K562 treated with DMSO at 1 percent for 48 hours (cell line): ENCODE results near the gene MST1. TPM values are rescaled to one million over a fixed set of nuclear protein-coding genes. Genes with fewer than 3 reads are reported as not detected.

Experiments used
- total RNA-seq: library from RNA; unstranded; fragments of 300-600 nt; gene quantifications from 2 replicates; pipeline ENCODE4 v1.2.3, GENCODE V29; 2022; ENCODE audit warnings: low replicate concordance; ENCODE audit errors: extremely low read depth

MST1 gene
- not detected in 2 replicates for total RNA-seq

DNA sequence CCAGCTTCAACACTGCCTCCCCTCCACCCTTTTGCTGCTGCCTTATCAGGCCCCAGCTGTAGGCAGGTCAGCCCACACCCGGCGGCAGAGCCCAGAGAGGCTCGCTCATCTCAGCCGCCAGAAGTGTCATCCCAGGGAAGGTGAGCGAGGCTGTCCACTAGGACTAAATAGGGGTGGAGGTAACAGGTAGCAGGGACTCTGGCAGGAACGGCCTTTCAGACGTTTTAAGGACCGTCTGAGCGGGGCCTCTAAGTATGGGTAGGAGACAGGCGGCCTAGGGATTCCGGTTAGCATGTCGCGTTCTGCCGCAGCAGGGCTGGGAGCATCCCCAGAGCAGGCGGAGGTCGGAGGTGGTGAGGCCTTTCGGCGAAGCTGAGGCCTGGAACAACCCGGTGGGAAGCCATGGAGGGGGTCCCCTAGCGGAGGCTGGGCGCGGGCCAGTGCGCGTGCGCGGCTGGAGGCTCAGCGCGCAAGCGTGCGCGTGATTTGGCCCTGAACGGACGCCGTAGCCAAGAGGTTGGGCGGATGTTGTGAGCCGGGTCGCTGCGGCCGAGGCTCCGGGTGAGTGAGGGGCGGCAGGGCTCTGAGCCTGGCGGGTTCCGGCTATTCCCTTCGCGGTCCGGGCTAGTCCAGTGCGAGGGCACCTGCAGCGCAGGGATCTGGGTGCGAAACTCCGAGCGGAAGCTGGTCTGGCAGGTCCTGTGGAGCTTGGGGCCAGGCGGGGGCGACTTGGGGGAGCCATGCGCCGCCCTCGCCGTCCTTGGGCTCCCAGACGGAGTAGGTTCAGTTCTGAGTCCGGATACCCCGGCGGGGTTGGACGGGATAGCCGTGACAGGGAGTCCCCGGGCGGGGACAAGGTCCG lies at the start of gene MST1, which contains the start of gene RNF123:
MST1 (minus strand) TSS at position 429 of the 862 bp plus-strand sequence. CDS start 783 bp downstream, outside the sequence.
RNF123 (plus strand) TSS at position 512 of the 862 bp plus-strand sequence. CDS start 1,609 bp downstream, outside the sequence.

DNA sequence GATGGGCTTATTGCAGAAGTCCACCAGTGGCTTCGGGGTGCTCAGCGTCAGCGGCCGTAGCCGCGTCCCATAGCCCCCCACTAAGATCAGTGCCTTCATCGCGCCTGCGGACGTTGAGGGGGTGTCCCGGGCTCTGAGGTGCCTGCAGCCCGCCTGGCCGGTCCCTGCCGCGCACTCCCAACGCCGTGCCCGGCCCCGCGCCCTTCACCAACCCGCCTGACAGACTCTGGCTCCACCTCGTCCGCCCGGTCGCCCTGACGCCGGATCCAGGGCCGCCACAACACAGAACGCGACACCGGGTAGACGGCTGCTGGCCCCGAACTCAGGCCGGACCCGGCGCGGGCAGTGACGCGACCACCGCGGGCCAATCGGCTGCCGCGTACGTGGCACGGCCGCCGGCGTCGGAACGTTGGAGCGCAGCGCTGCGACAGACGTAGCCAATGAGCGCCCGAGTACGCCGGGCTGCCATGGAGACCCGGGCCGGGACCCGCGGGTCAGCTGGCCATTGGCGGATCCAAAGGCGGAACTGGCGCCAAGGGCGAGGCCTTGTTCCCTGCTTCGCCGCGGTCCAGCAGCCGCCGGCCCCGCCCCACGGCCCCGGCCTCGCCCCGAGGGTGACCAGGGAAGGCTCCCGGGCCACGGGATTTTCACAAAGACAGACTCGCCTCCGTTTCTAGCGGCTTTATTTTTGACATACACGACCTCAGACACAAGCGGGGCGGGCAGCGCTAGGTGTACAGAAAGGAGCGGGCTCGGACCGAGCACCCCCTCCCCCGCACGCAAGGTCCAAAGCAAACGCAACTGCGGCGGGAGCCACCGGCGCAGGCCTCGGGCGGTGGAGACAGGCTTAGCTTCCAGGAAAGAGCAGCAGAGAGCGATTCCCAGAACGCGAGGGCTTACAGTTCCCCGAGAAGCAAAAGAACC lies 34.6 kb upstream of the MST1 start, which contains the start of gene GMPPB:
GMPPB (minus strand) TSS at position 324 of the 924 bp plus-strand sequence; CDS start at position 99, 225 bp downstream.

DNA sequence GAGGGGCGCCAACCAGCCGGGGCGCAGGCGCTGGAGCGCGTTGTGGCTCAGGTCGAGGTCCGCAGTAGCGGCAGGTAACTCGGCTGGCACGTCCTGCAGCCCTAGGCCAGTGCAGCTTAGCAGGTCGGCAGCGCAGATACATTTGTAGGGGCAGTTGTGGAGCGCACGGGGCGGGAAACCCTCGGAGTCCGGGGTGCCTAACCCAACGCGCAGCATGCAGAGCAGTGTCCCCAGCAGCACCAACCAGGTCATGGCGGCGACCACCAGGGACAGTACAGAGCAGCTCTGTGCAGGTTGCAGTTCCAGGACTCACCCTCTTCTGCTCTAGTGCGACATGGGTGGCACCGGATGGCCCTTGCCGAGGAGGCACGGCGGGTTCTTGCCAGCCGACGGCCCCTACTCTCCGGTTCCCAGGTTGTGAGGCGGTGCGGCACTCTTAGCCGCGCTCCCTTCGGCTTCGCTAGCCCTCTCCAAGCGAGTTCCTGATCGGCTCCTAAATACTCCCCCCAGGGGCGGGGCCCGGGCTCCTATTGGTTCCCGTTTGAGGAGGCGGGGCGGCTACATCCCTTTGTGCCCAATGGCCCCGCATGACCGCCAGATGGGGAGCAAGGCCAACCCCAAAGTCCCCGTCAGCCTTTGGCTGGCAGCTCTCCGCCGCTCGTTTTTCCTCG lies 30.1 kb upstream of the MST1 start, which contains the start of gene AMIGO3:
AMIGO3 (minus strand) TSS at position 471 of the 671 bp plus-strand sequence; CDS start at position 252, 219 bp downstream.

DNA sequence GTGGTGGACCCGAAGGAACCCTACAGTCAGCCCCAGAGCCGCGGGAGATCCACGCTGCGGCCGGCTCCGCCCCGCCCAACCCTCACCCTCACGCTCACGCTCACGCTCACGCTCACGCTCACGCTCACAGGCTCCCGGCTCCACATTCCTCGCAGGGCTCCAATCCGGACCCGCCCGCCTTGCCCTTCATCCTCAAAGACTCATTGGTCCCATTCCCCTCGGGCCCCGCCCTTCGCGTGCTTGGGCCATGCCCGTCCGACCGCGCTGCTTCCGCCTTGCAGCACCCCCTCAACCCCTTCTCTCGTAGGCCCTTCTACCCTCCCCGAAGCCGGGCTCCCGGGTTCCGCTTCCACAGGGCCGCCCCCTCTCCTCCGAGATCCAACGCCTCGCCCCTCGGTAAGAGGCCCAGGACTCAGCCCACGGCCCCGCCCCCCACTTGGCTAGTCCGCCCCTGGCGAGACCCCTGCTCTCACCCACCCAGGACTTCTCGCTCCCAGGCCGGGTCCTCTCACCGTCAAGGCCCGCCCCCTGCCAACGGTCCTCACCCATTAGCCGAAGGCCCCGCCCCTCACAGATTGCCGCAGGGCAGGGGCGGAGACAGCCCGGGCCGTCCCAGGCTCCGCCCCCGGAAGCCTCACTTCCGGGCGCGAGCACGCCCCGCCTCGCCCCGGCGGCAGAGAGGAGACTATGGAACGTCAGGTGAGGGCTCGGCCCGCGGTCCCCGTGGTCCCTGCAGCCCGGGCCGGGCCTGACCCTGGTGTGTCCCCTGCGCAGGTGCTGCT lies 15.4 kb downstream of the MST1 start, which contains the start of gene APEH:
APEH (plus strand) TSS at position 637 of the 782 bp plus-strand sequence; CDS start at position 688, 51 bp downstream.

Other genes with a start within 250 kb of the MST1 start
- not detected in 2 replicates for gene DAG1, start 219.2 kb downstream of the MST1 start, total RNA-seq
- gene BSN, start 135.0 kb downstream of the MST1 start, total RNA-seq, result not detected in 2 replicates
- not detected in 2 replicates for gene APEH, start 15.1 kb downstream of the MST1 start, total RNA-seq
- not detected in 2 replicates for gene RNF123, start 83 bp upstream of the MST1 start, total RNA-seq
- not detected in 2 replicates for gene AMIGO3, start 30.2 kb upstream of the MST1 start, total RNA-seq
- gene GMPPB, start 34.5 kb upstream of the MST1 start, total RNA-seq, result not detected in 2 replicates
- gene IP6K1, start 97.1 kb upstream of the MST1 start, total RNA-seq, result not detected in 2 replicates
- gene CDHR4, start 110.4 kb upstream of the MST1 start, total RNA-seq, result not detected in 2 replicates
- gene INKA1, start 113.8 kb upstream of the MST1 start, total RNA-seq, result not detected in 2 replicates
- gene UBA7, start 124.5 kb upstream of the MST1 start, total RNA-seq, result not detected in 2 replicates
- gene TRAIP, start 167.1 kb upstream of the MST1 start, total RNA-seq, result not detected in 2 replicates
- not detected in 2 replicates for gene CAMKV, start 180.4 kb upstream of the MST1 start, total RNA-seq
- gene MST1R, start 214.4 kb upstream of the MST1 start, total RNA-seq, result not detected in 2 replicates
- gene MON1A, start 240.3 kb upstream of the MST1 start, total RNA-seq, result not detected in 2 replicates